ENCODE results near the gene IGLON5.

DNA sequence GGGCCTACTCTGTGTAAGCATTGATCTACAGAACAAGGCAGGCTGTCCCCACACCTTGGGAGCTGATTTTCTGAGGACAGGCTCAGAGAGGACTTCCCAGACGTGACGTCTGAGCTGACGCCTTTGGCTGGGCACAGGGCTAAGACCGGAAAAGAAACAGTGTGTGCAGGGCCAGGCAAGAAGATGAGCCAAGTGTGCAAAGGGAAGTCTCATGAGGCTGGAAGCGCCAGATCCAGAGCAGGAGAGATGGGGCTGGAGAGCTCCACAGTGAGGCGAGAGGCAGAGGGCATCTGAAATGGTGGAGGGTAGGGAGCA lies 12.7 kb downstream of the IGLON5 start:
- TF ChIP-seq, protein P1, sequence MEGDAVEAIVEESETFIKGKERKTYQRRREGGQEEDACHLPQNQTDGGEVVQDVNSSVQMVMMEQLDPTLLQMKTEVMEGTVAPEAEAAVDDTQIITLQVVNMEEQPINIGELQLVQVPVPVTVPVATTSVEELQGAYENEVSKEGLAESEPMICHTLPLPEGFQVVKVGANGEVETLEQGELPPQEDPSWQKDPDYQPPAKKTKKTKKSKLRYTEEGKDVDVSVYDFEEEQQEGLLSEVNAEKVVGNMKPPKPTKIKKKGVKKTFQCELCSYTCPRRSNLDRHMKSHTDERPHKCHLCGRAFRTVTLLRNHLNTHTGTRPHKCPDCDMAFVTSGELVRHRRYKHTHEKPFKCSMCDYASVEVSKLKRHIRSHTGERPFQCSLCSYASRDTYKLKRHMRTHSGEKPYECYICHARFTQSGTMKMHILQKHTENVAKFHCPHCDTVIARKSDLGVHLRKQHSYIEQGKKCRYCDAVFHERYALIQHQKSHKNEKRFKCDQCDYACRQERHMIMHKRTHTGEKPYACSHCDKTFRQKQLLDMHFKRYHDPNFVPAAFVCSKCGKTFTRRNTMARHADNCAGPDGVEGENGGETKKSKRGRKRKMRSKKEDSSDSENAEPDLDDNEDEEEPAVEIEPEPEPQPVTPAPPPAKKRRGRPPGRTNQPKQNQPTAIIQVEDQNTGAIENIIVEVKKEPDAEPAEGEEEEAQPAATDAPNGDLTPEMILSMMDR (IDR thresholded peaks at IDR 0.05) = no peak
- no peak for TF ChIP-seq POLR2A (IDR thresholded peaks at IDR 0.05)
